ENCODE measurements around the gene CALY. TPM values are rescaled to one million over a fixed set of nuclear protein-coding genes. Genes with fewer than 3 reads are reported as not detected.

Gene CALY
- total RNA-seq, 1 donor from 2014 or later, result not detected

GRCh38 chr10:133379801-133380666 lies 43.3 kb upstream of the CALY start:
- Histone ChIP-seq H3K27ac (replicated peaks) (peak overlapping the region; percentile 82), H3K9me3 (replicated peaks) (no peaks in the 10 kb centered on the region)

GRCh38 chr10:133379152-133379800 lies 42.6 kb upstream of the CALY start, which contains the start of gene PAOX:
TSS of gene PAOX (plus strand) at chr10:133379262. CDS start at chr10:133379317, 55 bp downstream.
- peak within 1 kb of the TSS; percentile 86 for H3K4me3 ChIP-seq
- peak within 1 kb of the TSS; percentile 88 for H3K27ac ChIP-seq (replicated peaks)
- no peaks in the 10 kb centered on the region for H3K9me3 ChIP-seq (replicated peaks)
- no peaks in the 10 kb centered on the region for H3K27me3 ChIP-seq (ENCODE audit: low read depth)
- H3K4me1 ChIP-seq, result peaks cover 30% of the 10 kb centered on the region
- no peaks in the 10 kb centered on the region for H3K36me3 ChIP-seq
- peak; percentile 74 for DNase-seq
- intact Hi-C loops (cut with micrococcal nuclease), result no loop called here
- TF ChIP-seq CTCF (IDR thresholded peaks at IDR 0.05; ENCODE audit: borderline replicate concordance), result no peak

More at GRCh38 chr10:133379801-133380666, 43.3 kb upstream of the CALY start:
- no peak for TF ChIP-seq CTCF (IDR thresholded peaks at IDR 0.05; ENCODE audit: borderline replicate concordance)
- intact Hi-C loops (cut with micrococcal nuclease), result no loop called here
- no peak for DNase-seq
- H3K4me3 ChIP-seq, result peak overlapping the region; percentile 86
- H3K27me3 ChIP-seq (ENCODE audit: low read depth), result no peaks in the 10 kb centered on the region
- H3K36me3 ChIP-seq, result no peaks in the 10 kb centered on the region
- H3K4me1 ChIP-seq, result peaks cover 29% of the 10 kb centered on the region

GRCh38 chr10:133378251-133379096 lies 41.8 kb upstream of the CALY start:
- H3K9me3 ChIP-seq (replicated peaks), result no peaks in the 10 kb centered on the region
- peak; percentile 69 for DNase-seq
- H3K36me3 ChIP-seq, result no peaks in the 10 kb centered on the region
- TF ChIP-seq CTCF (IDR thresholded peaks at IDR 0.05; ENCODE audit: borderline replicate concordance), result no peak
- H3K4me3 ChIP-seq, result peak overlapping the region; percentile 86
- H3K27ac ChIP-seq (replicated peaks), result peak overlapping the region; percentile 88
- intact Hi-C loops (cut with micrococcal nuclease), result no loop called here
- peaks cover 37% of the 10 kb centered on the region for H3K4me1 ChIP-seq
- no peaks in the 10 kb centered on the region for H3K27me3 ChIP-seq (ENCODE audit: low read depth)

GRCh38 chr10:133377818-133378250 lies 41.1 kb upstream of the CALY start:
- H3K27ac ChIP-seq (replicated peaks), result peak overlapping the region; percentile 88
- H3K9me3 ChIP-seq (replicated peaks), result no peaks in the 10 kb centered on the region
- DNase-seq, result no peak
- intact Hi-C loops (cut with micrococcal nuclease), result no loop called here
- H3K36me3 ChIP-seq, result no peaks in the 10 kb centered on the region
- TF ChIP-seq CTCF (IDR thresholded peaks at IDR 0.05; ENCODE audit: borderline replicate concordance), result no peak
- H3K4me1 ChIP-seq, result peaks cover 37% of the 10 kb centered on the region
- H3K27me3 ChIP-seq (ENCODE audit: low read depth), result no peaks in the 10 kb centered on the region
- peak overlapping the region; percentile 86 for H3K4me3 ChIP-seq

Data from left ventricle myocardium inferior (tissue), 1 donor.